ENCODE results near the gene SEMA4A.
A peak's percentile ranks its signal among the peaks of the same experiment; 100 is the strongest.
"Not testable (repeated sequence)": the region's sequence is repeated elsewhere in the genome, so short reads cannot be mapped to it uniquely, and the experiment has no call there.

SEMA4A gene

DNA sequence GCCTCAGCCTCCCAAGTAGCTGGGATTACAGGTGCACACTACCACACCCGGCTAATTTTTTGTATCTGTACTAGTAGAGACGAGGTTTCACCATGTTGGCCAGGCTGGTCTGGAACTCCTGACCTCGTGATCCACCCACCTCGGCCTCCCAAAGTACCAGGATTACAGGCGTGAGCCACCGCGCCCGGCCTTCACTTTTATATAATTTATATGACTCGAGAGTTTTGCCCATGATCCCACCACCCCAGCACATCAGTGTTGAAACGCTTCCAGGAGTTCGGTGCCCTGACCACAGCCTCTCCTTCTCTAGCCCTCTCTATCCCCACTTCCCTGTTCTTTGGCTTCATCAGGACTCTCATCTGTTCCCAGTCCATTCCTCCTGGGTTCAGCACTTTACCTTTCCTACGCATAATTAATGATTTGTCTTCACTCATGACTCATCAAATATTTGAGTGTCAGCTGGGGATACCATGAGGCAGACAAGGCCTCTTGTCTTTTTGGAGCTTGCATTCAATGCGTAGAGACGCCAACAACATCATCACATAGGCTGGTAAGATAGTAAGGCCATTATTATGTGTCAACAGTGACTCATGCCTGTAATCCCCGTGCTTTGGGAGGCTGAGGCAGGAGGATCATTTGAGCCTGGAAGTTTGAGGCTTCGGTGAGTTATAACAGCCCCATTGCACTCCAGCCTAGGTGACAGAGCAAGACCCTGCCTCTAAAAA is 60.8 kb downstream of the SEMA4A start:
- Histone ChIP-seq H3K9ac (ENCODE audit: low read depth, low read length) (peak overlapping the region; percentile 20; the same call in 1 of the 2 replicates), H3K4me1 (ENCODE audit: insufficient read depth, low read length) (peaks cover 6% of the 10 kb centered on the region; the same call in 1 of the 2 replicates), H3K9me3 (ENCODE audit: insufficient read depth, low read depth, low read length) (no peaks in the 10 kb centered on the region), H3K27ac (ENCODE audit: low read length) (peak overlapping the region; percentile 7), H3K4me3 (ENCODE audit: low read length) (peak overlapping the region; percentile 94; the same call in 1 of the 2 replicates), H3K27me3 (ENCODE audit: insufficient read depth, low read length) (no peaks in the 10 kb centered on the region), H3K36me3 (ENCODE audit: insufficient read depth, low read depth, low read length) (peaks cover 28% of the 10 kb centered on the region)

DNA sequence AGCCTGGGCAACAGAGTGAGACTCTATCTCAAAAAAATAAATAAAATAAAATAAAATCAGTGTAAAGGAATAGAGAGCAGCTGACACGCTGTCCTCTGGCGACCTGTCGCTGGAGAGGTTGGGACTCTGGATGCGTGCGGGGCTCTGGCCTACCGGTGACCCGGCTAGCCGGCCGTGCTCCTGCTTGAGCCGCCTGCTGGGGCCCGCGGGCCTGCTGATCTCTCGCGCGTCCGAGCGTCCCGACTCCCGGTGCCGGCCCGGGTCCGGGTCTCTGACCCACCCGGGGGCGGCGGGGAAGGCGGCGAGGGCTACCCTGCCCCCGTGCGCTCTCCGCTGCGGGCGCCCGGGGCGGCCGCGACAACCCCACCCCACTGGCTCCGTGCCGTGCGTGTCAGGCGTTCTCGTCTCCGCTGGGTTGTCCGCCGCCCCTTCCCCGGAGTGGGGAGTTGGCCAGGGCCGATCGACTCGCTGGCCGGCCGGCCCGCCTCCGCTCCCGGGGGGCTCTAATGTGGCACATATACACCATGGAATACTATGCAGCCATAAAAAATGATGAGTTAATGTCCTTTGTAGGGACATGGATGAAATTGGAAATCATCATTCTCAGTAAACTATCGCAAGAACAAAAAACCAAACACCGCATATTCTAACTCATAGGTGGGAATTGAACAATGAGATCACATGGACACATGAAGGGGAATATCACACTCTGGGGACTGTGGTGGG is 63.1 kb downstream of the SEMA4A start:
- not testable (repeated sequence) for H3K9me3 ChIP-seq (ENCODE audit: insufficient read depth, low read depth, low read length); H3K27ac ChIP-seq (ENCODE audit: low read length); H3K9ac ChIP-seq (ENCODE audit: low read depth, low read length); H3K27me3 ChIP-seq (ENCODE audit: insufficient read depth, low read length); H3K4me1 ChIP-seq (ENCODE audit: insufficient read depth, low read length); H3K4me3 ChIP-seq (ENCODE audit: low read length)
- peaks cover 27% of the 10 kb centered on the region for H3K36me3 ChIP-seq (ENCODE audit: insufficient read depth, low read depth, low read length)

DNA sequence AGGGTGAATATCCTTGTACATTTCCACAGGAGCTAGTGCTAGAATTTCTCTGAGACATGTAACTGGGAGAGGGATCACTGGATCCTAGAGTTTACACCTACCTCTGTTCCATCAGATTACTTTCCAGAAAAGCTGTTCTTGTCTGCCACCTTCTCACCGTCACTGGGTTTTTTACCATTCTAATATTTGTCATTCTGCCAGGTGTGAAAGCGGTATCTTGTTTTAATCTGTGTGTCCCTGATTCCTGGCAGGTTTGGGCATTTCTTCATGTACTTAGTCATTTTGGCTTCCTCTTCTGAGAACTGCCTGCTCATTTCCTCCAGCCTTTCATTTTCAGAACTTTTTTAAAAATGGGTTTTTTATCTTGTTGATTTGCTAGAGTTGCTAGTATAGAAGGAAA is 64.5 kb downstream of the SEMA4A start:
- peaks cover 40% of the 10 kb centered on the region for H3K36me3 ChIP-seq (ENCODE audit: insufficient read depth, low read depth, low read length)
- H3K27ac ChIP-seq (ENCODE audit: low read length) = no peak overlapping the region

GRCh38 chr1:156220226-156220625 is 66.8 kb downstream of the SEMA4A start:
- Histone ChIP-seq H3K27ac (ENCODE audit: low read length) (no peak overlapping the region), H3K4me1 (ENCODE audit: insufficient read depth, low read length) (no peaks in the 10 kb centered on the region), H3K4me3 (ENCODE audit: low read length) (no peak overlapping the region), H3K36me3 (ENCODE audit: insufficient read depth, low read depth, low read length) (peaks cover 46% of the 10 kb centered on the region), H3K9ac (ENCODE audit: low read depth, low read length) (no peak overlapping the region), H3K9me3 (ENCODE audit: insufficient read depth, low read depth, low read length) (no peaks in the 10 kb centered on the region), H3K27me3 (ENCODE audit: insufficient read depth, low read length) (no peaks in the 10 kb centered on the region)

More for the DNA sequence above, 64.5 kb downstream of the SEMA4A start:
- H3K9ac ChIP-seq (ENCODE audit: low read depth, low read length) = no peak overlapping the region
- no peaks in the 10 kb centered on the region for H3K27me3 ChIP-seq (ENCODE audit: insufficient read depth, low read length)
- H3K9me3 ChIP-seq (ENCODE audit: insufficient read depth, low read depth, low read length) = no peaks in the 10 kb centered on the region
- no peaks in the 10 kb centered on the region for H3K4me1 ChIP-seq (ENCODE audit: insufficient read depth, low read length)
- no peak overlapping the region for H3K4me3 ChIP-seq (ENCODE audit: low read length)

- H3K36me3 ChIP-seq (ENCODE audit: insufficient read depth, low read depth, low read length) = peaks cover 57% of the 10 kb centered on the region
- H3K27me3 ChIP-seq (ENCODE audit: insufficient read depth, low read length) = no peaks in the 10 kb centered on the region
- H3K9ac ChIP-seq (ENCODE audit: low read depth, low read length) = no peak overlapping the region
- H3K27ac ChIP-seq (ENCODE audit: low read length) = no peak overlapping the region
- no peak overlapping the region for H3K4me3 ChIP-seq (ENCODE audit: low read length)
- no peaks in the 10 kb centered on the region for H3K9me3 ChIP-seq (ENCODE audit: insufficient read depth, low read depth, low read length)
- no peaks in the 10 kb centered on the region for H3K4me1 ChIP-seq (ENCODE audit: insufficient read depth, low read length)
Measured at GRCh38 chr1:156221986-156222692, 68.8 kb downstream of the SEMA4A start.

- Histone ChIP-seq H3K27ac (ENCODE audit: low read length) (no peak overlapping the region), H3K4me1 (ENCODE audit: insufficient read depth, low read length) (no peaks in the 10 kb centered on the region), H3K4me3 (ENCODE audit: low read length) (no peak overlapping the region), H3K36me3 (ENCODE audit: insufficient read depth, low read depth, low read length) (peaks cover 65% of the 10 kb centered on the region), H3K27me3 (ENCODE audit: insufficient read depth, low read length) (no peaks in the 10 kb centered on the region), H3K9ac (ENCODE audit: low read depth, low read length) (no peak overlapping the region), H3K9me3 (ENCODE audit: insufficient read depth, low read depth, low read length) (no peaks in the 10 kb centered on the region)
Measured at GRCh38 chr1:156225677-156226014, 72.3 kb downstream of the SEMA4A start.

GRCh38 chr1:156226116-156226538 is 72.7 kb downstream of the SEMA4A start:
- Histone ChIP-seq H3K27ac (ENCODE audit: low read length) (no peak overlapping the region), H3K9ac (ENCODE audit: low read depth, low read length) (no peak overlapping the region), H3K27me3 (ENCODE audit: insufficient read depth, low read length) (no peaks in the 10 kb centered on the region), H3K36me3 (ENCODE audit: insufficient read depth, low read depth, low read length) (peaks cover 60% of the 10 kb centered on the region), H3K4me1 (ENCODE audit: insufficient read depth, low read length) (no peaks in the 10 kb centered on the region), H3K9me3 (ENCODE audit: insufficient read depth, low read depth, low read length) (no peaks in the 10 kb centered on the region), H3K4me3 (ENCODE audit: low read length) (no peak overlapping the region)

- no peaks in the 10 kb centered on the region for H3K9me3 ChIP-seq (ENCODE audit: insufficient read depth, low read depth, low read length)
- no peak overlapping the region for H3K4me3 ChIP-seq (ENCODE audit: low read length)
- H3K27me3 ChIP-seq (ENCODE audit: insufficient read depth, low read length) = no peaks in the 10 kb centered on the region
- no peak overlapping the region for H3K9ac ChIP-seq (ENCODE audit: low read depth, low read length)
- H3K36me3 ChIP-seq (ENCODE audit: insufficient read depth, low read depth, low read length) = peaks cover 53% of the 10 kb centered on the region
- H3K4me1 ChIP-seq (ENCODE audit: insufficient read depth, low read length) = no peaks in the 10 kb centered on the region
- no peak overlapping the region for H3K27ac ChIP-seq (ENCODE audit: low read length)
Measured at GRCh38 chr1:156226782-156227181, 73.4 kb downstream of the SEMA4A start.

Data from iPS-20b (cell line).